ENCODE measurements around the gene CHODL. TPM values are rescaled to one million over a fixed set of nuclear protein-coding genes. Genes with fewer than 3 reads are reported as not detected.
A peak's percentile ranks its signal among the peaks of the same experiment; 100 is the strongest.

CHODL gene, protein sequence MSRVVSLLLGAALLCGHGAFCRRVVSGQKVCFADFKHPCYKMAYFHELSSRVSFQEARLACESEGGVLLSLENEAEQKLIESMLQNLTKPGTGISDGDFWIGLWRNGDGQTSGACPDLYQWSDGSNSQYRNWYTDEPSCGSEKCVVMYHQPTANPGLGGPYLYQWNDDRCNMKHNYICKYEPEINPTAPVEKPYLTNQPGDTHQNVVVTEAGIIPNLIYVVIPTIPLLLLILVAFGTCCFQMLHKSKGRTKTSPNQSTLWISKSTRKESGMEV
- 0.13 TPM in 2 replicates for total RNA-seq

DNA sequence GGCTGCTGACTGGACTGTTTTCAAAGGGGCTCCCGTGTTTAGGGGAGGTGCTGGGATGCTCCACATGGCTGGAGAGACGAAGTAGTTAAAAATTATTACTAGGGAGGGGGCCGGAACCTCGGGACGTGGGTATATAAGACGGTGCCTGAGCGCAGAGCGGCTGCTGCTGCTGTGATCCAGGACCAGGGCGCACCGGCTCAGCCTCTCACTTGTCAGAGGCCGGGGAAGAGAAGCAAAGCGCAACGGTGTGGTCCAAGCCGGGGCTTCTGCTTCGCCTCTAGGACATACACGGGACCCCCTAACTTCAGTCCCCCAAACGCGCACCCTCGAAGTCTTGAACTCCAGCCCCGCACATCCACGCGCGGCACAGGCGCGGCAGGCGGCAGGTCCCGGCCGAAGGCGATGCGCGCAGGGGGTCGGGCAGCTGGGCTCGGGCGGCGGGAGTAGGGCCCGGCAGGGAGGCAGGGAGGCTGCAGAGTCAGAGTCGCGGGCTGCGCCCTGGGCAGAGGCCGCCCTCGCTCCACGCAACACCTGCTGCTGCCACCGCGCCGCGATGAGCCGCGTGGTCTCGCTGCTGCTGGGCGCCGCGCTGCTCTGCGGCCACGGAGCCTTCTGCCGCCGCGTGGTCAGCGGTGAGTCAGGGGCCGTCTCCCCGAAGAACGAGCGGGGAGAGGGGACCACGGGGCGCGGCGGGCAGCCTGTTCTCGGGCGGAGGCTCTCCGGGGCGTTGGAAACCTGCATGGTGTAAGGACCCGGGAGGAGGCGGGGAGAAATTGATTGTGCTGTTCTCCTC is at the start of gene CHODL:
CHODL (plus strand) TSS at position 163 of the 793 bp plus-strand sequence; CDS start at position 554, 391 bp downstream.
- no peak for DNase-seq (ENCODE audit: low read depth in 2 of 2)

DNA sequence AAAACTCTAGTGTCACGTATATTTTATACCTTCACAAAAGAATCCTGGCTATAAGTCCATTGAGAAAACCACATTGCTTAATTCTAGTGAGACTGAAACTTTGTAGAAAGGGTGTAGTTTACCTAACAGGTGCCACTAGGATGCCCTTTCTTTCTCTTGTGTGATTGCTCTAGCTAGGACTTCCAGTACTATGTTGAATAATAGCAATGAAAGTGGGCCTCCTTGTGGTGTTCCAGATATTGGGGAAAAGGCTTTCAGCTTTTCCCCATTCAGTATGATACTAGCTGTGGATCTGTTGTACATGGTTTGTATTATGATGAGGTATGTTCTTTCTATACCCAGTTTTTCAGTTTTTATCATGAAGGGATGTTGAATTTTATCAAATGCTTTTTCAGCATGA is 39.7 kb upstream of the CHODL start:
- peak in 1 of 2 donors; percentile 14 for DNase-seq (ENCODE audit: low read depth in 2 of 2)

DNA sequence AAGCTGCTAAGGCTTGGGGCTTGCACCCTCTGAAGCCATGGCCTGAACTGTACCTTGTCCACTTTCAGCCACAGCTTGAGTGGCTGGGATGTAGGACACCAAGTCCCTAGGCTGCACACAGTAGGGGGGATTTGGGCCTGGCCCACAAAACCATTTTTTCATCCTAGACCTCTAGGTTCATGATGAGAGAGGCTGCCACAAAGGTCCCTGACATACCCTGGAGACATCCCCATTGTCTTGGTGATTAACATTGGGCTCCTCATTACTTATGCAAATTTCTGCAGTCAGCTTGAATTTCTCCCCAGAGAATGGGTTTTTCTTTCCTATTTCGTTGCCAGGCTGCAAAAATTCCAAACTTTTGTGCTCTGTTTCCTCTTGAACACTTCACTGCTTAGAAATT is 26.3 kb upstream of the CHODL start:
- DNase-seq (ENCODE audit: low read depth in 2 of 2), result no peak

DNA sequence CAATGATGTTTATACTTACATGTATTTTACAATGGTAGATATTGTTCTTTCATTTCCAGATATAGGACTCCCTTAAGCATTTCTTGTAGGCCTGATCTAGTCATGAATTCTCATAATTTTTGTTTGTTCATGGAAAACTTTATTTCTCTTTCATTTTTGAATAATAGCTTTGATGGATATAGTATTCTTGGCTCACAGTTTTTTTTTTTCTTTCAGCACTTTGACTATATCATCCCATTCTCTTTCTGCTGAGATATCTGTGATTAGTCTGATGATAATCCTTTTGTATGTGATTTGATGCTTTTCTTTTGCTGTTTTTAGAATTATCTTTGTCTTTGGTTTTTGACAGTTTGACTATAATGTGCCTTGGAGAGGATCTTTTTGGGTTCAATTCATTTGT is 24.1 kb upstream of the CHODL start:
- no peak for DNase-seq (ENCODE audit: low read depth in 2 of 2)

DNA sequence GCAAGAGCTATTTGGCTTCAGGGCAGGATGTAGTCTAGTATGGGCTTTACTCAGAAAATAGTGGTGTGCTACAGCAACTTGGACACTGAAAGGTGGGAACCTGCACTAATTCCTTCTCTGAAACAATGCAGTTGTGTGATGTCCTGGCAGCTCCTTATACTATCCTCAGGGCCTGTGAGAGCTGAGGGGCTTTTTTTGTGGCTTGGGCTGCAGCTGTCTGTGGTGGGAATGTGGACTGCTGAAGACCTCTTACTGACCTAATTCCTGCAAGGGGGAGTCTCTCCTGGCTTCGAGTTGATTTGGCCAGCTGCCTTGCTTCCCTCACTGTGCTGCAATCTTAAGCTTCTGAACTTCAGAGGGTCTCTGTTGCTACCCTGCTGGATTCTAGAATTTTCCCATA is 22.3 kb upstream of the CHODL start:
- DNase-seq (ENCODE audit: low read depth in 2 of 2), result no peak

DNA sequence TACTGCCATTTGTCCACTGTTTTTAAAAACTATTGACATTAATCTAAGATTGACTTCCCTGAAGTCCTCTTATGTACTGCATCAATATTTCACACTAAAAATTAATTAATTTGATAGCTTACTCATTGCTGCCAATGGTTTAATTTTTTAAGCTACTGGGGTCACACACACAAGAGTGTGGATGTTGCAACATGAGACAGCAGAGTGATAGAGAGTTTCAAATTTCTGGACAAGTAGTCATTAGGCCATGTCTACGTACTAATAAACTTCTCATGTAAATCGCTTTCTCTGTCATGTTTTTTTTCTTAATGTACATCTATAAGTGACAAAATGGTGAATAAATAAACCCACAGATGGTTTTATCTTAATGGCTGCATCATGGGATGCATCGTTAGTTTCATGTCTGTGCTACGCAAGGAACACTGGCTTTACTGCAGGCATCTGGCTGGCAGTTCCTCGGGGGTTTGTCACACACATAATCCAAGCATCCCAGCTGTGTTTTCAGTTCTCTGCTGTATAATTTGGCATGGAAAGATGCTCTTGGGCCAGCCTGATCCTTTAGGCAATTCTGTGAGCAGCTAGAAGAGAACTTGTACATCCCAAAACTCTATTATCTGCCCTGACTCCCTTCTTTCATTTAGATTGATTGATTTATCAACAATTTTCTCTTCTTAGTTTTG is 16.4 kb upstream of the CHODL start:
- DNase-seq (ENCODE audit: low read depth in 2 of 2), result no peak

DNA sequence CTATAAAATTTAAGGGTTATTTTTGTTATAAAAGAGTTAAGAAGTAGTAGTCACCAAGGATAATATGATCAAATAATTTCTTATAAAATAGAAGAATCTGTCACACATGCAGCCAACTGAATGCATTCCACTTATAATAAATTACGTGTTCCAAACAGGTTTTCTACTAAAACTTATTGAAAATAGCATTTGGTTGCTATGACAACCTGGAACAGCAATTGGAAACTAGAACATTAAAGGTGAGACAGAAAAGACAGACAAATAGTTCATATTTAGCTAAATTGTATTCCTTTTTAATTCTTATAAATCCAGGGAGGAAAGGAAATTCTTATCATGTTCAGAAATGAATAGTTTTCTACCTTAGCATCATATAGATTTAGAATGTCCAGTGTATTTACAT is 9.1 kb upstream of the CHODL start:
- no peak for DNase-seq (ENCODE audit: low read depth in 2 of 2)

DNA sequence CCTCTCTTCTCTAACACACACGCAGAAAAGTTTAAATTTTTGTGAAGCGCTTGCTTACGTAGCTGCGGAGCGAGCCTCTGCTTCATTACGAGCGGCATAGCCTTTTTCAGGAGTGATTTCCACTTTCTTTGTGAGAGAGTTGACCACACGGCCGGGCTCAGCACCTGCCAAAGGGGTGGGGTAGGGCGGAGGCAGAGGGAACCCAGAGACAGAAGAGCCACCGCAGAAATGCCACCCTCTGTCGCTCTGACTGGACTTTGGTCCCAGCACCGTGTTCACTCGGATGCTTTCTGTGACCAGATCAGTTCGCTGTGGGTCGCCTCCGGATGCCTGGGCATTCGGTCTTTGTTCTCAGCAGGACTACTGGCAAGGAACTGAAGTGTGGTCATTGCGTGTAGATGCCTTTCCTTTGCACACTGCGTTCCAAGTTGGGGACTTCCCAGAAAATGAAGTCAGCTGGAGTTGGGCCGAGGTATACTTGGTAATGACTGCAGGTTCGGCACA is 883 bp downstream of the CHODL start:
- no peak for DNase-seq (ENCODE audit: low read depth in 2 of 2)

DNA sequence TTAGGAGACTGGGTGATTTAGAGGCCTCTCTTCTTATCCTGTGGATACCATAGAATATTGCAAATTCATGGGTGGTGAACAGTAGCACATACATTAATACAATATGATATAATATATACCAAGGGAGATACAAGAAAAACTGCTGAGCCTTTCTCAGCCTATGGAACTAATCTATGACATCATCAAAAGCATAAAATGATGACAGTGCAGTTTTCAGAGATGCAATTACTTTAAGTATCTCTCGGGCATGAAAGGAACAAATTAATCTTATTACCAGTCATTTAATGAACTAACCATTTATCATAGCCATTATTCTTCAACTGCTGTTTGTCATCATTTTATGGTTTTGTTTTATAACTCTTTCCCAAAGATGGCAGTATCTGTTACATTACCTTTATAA is 3.5 kb downstream of the CHODL start:
- DNase-seq (ENCODE audit: low read depth in 2 of 2), result no peak

DNA sequence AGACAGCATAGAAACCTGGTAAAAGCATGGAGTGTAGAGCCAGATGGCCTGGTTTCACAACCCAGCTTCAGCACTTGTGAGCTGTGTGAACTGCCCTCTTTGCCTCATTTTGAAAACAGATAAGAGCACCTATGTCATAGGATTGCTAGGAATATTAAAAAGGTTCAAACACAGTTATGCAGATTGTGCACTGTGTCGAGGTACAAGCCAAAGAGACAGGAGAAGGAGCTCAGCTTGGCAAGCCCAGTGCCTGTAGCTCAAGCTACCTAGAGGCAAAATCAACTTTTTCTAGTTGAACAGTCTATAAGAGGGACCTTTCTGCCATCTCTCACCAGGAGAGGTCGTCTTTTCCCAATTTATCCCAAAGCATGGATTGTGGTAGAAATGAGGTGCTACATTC is 5.0 kb downstream of the CHODL start:
- DNase-seq (ENCODE audit: low read depth in 2 of 2), result no peak

DNA sequence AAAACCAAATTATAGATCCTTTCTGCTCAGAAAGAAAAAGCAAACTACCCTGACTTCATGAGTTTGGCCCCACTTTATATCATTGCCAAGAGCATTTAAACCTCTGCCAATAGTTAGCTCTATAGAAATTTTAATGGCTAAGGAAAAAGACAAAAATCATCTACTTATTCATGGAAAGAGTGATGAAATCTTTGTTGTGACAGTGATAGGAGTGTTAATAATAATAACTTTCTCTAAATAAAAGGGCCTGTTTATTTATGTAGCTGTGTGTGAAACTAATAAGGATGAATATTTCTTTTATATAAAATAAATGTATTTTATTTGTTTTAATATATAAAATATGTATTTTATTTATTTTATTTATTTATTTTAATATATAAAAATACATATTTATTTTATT is 6.4 kb downstream of the CHODL start:
- DNase-seq (ENCODE audit: low read depth in 2 of 2), result no peak

DNA sequence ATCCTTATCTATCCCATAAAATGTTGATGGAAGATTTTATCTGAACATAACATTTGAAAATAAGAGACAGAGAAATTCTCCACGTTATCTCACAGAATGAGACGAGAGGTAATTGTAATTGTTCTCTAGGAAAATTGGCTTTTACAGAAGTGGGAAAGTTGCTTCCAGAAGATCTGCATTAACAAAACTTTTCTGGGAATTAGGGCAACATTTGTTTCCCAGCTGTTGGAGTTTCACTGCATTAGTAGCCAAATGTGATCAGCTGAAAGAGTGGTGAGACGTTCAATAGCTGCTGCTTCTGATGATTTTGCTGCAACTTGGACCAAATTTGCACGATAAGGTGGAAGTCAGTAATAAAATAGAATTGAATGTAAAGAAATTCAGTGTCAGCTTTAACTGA is 7.6 kb downstream of the CHODL start:
- no peak for DNase-seq (ENCODE audit: low read depth in 2 of 2)

DNA sequence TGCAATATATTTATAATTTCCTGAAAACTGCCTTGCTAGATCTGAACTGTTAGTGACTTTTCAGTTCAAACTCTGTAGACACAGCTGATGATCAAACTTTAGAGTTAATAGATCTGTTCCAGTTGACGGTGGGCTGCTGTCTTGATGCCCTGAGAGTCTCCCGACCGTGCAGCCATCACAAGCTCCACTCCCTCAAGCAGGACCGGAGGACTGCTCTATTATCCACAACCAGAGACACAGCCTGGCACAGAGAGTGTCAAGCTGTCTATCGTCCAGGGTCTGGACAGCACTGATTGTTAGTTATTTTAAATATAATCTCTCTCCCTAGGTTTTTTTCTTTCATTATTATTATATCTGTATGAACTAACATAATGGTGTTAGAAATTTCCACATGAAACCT is 8.0 kb downstream of the CHODL start:
- DNase-seq (ENCODE audit: low read depth in 2 of 2), result no peak

DNA sequence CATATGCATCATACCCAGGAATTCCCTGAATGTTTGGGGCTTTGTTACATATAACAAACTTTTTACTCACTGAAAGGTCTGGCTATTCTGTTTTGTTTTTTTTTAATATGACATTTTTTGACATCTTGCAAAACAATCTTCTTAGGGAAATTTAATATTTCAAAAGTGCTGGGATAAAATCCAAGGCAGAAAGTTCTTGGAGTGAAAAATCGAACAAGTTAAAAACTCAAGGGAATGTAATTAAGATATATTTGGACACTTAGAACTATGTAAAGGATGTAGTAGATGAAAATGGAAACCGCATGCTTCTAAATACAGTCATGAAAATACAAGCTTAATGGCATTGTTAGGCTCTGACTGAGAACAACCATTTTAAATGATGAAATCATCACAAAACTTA is 8.6 kb downstream of the CHODL start:
- no peak for DNase-seq (ENCODE audit: low read depth in 2 of 2)

DNA sequence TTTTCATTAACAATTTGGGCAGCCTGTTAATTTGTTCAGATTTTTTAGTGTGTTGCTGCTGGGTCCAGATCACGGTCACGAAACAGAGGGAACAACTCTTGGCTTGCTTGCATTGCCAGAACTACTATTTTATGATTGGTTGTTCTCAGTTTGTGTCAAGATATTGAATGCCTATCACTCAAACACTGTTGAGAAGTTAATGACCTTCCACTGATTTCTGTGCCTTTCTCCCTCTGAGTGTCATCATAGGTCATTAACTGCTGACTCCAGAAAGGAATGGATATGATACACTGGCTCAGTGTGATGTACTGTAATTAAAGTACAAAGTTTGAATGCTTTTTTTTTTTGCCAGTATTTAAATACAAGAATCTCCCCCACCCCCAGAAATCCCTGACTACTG is 9.2 kb downstream of the CHODL start:
- DNase-seq (ENCODE audit: low read depth in 2 of 2), result no peak

DNA sequence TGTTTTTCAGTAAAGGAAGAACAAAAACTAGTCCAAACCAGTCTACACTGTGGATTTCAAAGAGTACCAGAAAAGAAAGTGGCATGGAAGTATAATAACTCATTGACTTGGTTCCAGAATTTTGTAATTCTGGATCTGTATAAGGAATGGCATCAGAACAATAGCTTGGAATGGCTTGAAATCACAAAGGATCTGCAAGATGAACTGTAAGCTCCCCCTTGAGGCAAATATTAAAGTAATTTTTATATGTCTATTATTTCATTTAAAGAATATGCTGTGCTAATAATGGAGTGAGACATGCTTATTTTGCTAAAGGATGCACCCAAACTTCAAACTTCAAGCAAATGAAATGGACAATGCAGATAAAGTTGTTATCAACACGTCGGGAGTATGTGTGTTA is 21.3 kb downstream of the CHODL start:
- no peak for DNase-seq (ENCODE audit: low read depth in 2 of 2)

DNA sequence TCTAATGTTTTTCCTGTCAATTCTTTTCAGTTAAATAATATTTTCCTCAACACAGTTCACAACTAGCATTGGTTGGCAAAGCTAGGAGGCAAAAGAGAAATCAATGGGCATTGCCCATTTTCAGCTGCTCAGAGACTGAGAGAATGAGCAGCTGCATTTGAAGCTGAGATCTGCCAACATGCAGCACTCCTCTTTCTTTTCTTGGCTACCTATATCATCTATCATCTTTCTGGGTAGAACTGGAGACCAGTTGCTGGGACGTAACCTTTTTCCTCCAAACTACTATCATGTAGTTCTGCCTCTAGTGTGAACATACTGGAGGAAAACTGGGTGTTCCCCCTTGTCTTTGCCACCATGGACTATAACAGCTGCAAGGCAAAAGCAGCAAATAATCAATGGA is 22.9 kb downstream of the CHODL start:
- DNase-seq (ENCODE audit: low read depth in 2 of 2), result no peak

DNA sequence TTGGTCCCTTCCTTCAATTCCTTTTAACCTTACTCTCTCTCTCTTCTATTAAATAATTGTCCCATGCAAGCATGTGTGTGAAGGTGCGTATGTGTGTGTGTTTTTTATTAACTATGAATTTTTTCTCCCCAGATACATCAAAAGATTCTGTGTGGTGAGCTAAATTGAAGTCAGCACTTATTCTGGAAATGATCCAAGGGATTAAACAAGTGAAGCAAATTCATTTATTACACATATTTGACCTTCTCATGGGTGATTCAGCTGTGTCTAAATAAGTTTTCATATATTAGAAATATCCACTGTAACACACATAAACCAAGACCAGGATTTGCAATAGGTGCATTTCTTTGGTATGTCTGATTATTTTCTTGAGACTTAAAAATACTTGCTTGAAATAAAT is 24.3 kb downstream of the CHODL start:
- no peak for DNase-seq (ENCODE audit: low read depth in 2 of 2)

DNA sequence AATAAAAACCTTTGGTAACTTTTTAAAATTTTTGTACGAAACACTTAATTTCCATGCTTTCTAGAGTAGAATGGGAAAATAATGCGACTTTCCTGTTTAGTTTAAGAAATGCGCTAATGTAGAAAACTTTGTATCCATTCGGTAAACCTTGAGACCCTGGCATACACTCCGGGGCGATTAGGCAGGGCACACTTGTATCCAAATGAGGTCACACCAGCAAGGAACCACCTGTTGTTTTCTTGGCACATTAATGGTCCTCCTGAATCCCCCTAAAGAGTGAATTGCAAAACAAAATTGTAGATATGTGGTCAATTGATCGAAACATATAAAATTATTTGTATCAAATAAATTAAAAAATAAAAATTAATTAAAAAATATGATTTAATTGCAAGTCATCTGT is 25.2 kb downstream of the CHODL start:
- no peak for DNase-seq (ENCODE audit: low read depth in 2 of 2)

DNA sequence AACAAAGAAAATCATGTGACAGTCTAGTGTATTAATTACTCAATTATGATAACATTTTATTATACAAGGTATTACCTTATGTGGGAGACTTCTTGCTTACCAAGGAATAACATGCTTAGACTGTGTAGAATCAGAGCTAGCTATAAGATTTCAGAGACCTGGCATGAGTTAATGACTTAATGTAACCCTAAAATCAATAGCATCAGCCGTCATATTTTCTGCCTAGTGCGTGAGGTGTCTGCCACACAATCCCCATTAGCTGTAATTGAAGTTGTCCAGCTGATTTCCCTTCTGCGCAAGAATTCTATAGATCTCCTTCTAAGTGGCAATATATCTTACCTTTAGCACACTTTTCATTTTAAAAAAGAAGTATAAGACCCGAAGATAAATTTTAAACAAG is 28.8 kb downstream of the CHODL start:
- no peak for DNase-seq (ENCODE audit: low read depth in 2 of 2)

DNA sequence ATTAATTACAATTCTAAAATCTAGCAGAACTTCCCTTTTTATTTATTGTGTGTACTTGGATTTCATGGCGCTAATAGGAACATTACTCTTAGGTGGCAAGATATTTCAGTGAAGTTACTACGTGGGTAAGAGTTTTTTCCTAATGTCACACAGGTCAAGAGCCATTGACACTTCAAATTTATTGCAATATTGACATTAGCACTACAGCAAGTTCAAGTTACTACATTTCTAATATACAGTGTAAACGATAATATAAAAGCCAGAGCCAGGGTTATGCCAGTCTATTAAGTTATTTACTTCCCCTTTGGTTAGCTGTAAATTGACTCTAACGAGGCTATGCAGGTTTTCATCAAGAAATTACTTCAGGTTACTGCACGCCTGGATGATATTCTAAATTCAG is 29.7 kb downstream of the CHODL start:
- DNase-seq (ENCODE audit: low read depth in 2 of 2), result no peak

DNA sequence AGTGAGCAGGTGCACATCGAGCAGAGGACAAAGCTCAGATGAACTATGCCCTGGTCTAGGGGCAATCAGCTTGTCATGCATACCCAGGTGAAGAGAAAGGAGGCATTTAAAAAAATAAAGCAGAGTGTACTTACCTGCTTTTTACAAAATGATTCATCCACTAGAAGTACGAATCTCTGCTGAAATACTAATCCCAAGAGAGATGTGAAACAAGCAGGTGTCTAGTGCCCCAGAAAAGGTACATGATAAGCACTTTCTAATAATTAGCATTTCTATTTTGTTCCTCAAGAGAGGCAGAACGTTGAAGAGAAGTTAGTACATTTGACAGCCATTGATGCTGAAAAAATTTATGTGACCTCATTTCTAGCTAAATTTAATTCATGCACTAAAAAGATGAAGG is 31.1 kb downstream of the CHODL start:
- no peak for DNase-seq (ENCODE audit: low read depth in 2 of 2)

DNA sequence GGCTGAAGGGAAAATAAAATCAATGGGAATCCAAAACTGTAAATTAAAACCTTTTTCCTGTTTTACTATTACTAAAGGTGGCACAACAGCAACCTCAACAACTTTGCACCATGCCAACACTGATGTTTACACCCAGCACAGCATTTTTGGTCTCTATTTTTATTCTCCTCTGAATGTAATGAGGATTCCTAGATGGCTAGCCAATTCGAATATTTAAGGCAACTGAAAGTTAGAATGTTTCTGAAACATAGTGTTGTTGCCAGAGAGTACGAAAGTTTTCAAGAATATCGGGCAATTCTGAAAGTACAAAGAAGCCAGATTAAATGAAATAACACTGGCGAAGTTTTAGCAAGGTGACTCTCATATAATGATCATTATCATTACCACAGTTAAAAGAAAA is 40.7 kb downstream of the CHODL start:
- DNase-seq (ENCODE audit: low read depth in 2 of 2), result no peak

Data from dermis microvascular lymphatic vessel endothelial cell (primary cell).